Esophagus squamous epithelium (tissue), 4 donors: Measurements from ENCODE around the gene NEB.

Source experiments
- CTCF ChIP-seq, 6 experiments: fragments of 450-650 bp in 4 of 6; fragments of 200-600 bp in 2 of 6; sonication (generic) in 2 of 6; IDR thresholded peaks; one replicate each; pipeline ENCODE4 v1.5.1; 2016 to 2019; ENCODE audit warnings: antibody characterized with exemption in 6 of 6, mild to moderate bottlenecking in 4 of 6, moderate library complexity in 4 of 6
- POLR2A ChIP-seq, 4 donors: fragments of 450-650 bp; IDR thresholded peaks; one replicate each; pipeline ENCODE4 v1.6.1; 2017; ENCODE audit warnings: antibody characterized with exemption in 4 of 4, mild to moderate bottlenecking in 4 of 4, moderate library complexity in 3 of 4

GRCh38 chr2:151576080-151576479, 158.2 kb downstream of the NEB start:
- TF ChIP-seq POLR2A (IDR thresholded peaks at IDR 0.05) (no peak), CTCF (IDR thresholded peaks at IDR 0.05) (no peak)
